G401 (cell line): ENCODE measurements around the gene CNNM1. TPM values are rescaled to one million over a fixed set of nuclear protein-coding genes. Genes with fewer than 3 reads are reported as not detected.

Experiments
- DNase-seq: peaks from one replicate; pipeline ENCODE4 v3.0.0-alpha.2; 2015; ENCODE audit warnings: low spot score
- in situ Hi-C: cut with HindIII; loops from 2 replicates; pipeline ENCODE4 v1.10.0; 2016; ENCODE audit warnings: low sequenced_read_pairs, mixed read lengths
- total RNA-seq: library from RNA; depleted of rRNA; stranded (reverse); fragments of >200 nt; shearing (Covaris generic); gene quantifications from 2 replicates; pipeline ENCODE4 v1.2.3, GENCODE V29; 2014

Gene CNNM1
- total RNA-seq, 1 experiment from 2014 or later, result 0.81 TPM

- DNase-seq, result no peak
- in situ Hi-C loops, result no loop called here
Observed at GRCh38 chr10:99330347-99330924, 1.3 kb downstream of the CNNM1 start.

DNA sequence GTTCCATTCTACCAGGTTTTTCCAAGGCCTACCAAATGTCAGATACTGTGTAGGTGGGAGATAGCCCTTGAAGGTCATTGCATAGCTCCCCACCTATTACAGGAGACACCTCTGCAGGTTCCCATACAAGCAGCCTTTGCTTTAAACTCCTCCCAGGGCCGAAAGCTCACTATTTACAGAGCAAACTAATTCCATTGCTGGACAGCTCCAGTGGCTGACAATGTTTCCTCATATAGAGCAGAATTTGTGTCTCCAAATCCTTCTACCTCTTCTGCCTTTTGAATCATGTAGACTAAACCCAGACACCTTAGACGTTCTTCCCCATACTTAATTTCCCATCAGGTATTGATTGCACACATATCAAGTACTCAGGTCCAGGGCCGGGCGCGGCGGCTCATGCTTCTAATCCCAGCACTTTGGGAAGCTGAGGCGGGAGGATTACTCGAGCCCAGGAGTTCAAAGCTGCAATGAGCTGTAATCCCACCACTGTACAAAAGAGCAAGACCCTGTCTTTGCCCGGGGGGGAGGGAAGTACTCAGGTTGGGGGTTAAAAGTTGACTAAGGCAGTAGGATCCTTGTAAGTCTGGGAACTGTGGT is 2.1 kb downstream of the CNNM1 start:
- in situ Hi-C loops, result no loop called here
- DNase-seq, result no peak

- DNase-seq, result peak; percentile 76
Observed at GRCh38 chr10:99337311-99337811, 8.2 kb downstream of the CNNM1 start.

GRCh38 chr10:99337901-99338300 is 8.7 kb downstream of the CNNM1 start:
- DNase-seq, result no peak
- in situ Hi-C loops, result no loop called here

More at GRCh38 chr10:99337311-99337811, 8.2 kb downstream of the CNNM1 start:
- in situ Hi-C loops, result no loop called here

DNA sequence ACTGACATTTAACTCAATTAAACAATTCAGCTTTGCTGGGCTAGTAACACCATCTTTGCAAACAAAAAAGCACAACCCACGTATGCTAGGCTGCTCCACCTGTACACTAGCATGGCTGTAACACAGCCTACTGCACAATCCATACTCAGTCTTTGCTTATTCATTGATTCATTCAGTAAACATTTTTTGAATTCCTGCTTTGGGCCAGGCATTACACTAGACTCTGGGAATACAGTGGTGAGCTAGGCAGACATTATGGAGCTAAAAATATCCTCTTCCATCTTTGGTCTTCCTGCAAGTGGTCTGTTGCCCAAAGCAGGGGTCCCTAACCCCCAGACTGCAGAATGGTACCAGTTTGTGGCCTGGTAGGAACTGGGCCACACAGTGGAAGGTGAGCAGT is 9.9 kb downstream of the CNNM1 start:
- DNase-seq, result no peak
- in situ Hi-C loops, result no loop called here

DNA sequence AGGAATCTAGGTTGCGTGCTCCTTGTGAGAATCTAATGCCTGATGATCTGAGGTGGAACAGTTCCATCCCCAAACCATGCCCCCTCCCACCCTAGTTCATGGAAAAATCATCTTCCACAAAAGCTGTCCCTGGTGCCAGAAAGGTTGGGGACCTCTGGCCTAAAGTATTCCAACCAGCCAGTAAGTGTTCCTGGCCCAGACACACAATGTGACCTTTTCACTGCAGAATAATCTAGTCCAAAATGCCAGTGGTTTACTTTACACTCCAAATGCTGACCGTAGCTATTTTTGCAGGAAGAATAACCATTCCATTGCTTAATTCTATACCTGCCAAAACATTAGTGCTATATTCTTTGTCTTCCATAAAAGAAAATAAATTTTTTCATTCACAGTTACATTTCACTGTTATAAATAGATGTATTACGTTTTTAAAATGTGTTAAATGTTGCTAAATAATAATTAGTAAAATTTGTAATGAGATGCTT is 10.4 kb downstream of the CNNM1 start:
- no peak for DNase-seq
- in situ Hi-C loops, result no loop called here

DNA sequence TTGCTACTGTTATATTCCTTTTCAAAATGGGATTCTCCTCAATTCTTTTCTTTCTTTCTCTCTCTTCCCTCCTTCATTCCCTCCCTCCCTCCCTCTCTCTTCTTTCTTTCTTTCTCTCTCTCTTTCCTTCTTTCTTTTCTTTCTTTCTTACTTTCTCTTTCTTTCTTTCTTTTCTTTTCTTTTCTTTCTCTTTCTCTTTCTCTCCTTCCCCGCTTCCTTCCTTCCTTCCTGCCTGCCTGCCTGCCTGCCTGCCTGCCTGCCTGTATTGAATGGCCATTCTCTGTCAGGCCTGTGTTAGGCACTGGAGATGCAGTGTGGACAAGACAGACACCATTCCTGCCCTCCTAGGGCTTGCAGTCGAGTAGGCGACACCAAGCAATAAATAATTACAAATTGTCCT is 11.5 kb downstream of the CNNM1 start:
- DNase-seq, result no peak
- in situ Hi-C loops, result no loop called here

GRCh38 chr10:99341248-99341647 is 12.1 kb downstream of the CNNM1 start:
- no peak for DNase-seq
- in situ Hi-C loops, result no loop called here

GRCh38 chr10:99341860-99342490 is 12.8 kb downstream of the CNNM1 start:
- in situ Hi-C loops, result no loop called here
- peak; percentile 68 for DNase-seq

GRCh38 chr10:99343262-99343661 is 14.1 kb downstream of the CNNM1 start:
- in situ Hi-C loops, result no loop called here

GRCh38 chr10:99344715-99345114 is 15.6 kb downstream of the CNNM1 start:
- in situ Hi-C loops, result no loop called here
- no peak for DNase-seq

More at GRCh38 chr10:99343262-99343661, 14.1 kb downstream of the CNNM1 start:
- DNase-seq, result no peak

DNA sequence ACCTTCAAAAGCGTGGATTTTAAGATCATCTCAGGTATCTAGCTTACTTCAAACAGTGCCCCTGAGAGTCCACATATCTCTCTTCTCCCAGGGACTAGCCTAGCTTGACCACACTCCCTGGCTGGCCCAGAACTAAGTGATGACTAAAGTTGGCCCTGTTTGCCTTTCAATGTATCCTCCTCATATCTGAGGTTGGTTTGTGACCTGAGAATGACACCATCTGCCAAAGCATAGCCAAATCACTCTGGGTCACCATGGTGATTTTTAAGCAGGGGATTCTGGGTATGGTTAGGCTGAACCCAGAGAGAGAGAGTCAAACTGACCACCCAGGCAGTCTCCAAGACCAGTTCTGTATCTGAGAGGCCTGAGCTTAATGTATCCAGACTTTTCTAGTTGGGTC is 16.2 kb downstream of the CNNM1 start:
- in situ Hi-C loops, result no loop called here
- DNase-seq, result no peak

GRCh38 chr10:99346247-99346646 is 17.1 kb downstream of the CNNM1 start:
- in situ Hi-C loops, result no loop called here
- DNase-seq, result no peak

DNA sequence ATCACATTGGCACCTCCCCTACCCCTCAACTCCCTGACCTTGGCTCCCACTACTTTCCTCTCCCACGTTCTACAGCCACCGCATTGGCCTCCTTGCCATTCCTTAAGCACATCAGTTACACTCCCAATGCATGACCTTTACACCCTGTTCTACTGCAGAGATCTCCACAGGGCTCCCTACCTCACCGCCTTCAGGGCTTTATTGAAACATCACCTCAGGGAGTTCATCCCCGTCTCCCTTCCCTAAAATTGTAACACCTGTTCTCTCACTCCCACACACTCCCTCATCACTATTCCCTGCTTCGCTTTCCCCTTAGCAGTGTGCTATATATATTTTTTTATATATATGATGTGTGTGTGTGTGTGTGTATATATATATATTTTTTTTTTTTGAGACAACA is 18.5 kb downstream of the CNNM1 start:
- no peak for DNase-seq
- in situ Hi-C loops, result no loop called here

- DNase-seq, result no peak
- in situ Hi-C loops, result no loop called here
Observed at GRCh38 chr10:99353182-99353581, 24.0 kb downstream of the CNNM1 start.

- in situ Hi-C loops, result no loop called here
Observed at GRCh38 chr10:99357691-99358090, 28.5 kb downstream of the CNNM1 start.

DNA sequence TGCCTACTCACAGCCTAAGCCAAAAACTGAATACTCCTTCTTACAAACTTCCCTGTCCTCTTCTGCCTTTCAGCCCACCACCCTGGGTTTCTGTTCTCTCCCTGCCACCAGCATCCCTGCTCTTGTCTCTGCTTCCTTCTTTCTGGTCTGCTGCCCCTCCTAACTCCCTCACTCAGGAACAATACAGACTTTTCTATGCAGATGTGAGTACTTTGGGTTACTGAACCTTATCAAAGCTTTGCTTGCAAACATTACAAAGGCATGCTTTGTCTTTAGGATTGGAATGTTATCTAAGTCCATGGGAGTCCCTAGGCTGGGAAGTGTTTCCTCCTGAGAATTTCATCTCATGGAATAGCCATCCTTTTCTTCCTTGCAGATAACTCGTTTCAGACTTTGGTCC is 28.9 kb downstream of the CNNM1 start:
- in situ Hi-C loops, result no loop called here
- no peak for DNase-seq

More at GRCh38 chr10:99357691-99358090, 28.5 kb downstream of the CNNM1 start:
- DNase-seq, result no peak

- in situ Hi-C loops, result no loop called here
- DNase-seq, result no peak
Observed at GRCh38 chr10:99360934-99361333, 31.8 kb downstream of the CNNM1 start.

- no peak for DNase-seq
- in situ Hi-C loops, result no loop called here
Observed at GRCh38 chr10:99364125-99364524, 35.0 kb downstream of the CNNM1 start.

- in situ Hi-C loops, result no loop called here
- DNase-seq, result peak; percentile 73
Observed at GRCh38 chr10:99365311-99365710, 36.2 kb downstream of the CNNM1 start.
